WERI-Rb-1 (cell line): ENCODE results near the gene SLC4A1AP.

Experiments
- DNase-seq: peaks from one replicate; pipeline ENCODE4 v3.0.0-alpha.2; 2020
- H3K27ac ChIP-seq: fragments of 250-450 bp; sonication (Bioruptor Pico); 2 replicates; pipeline ENCODE4 v1.5.1; 2020; ENCODE audit warnings: mild to moderate bottlenecking, moderate library complexity
- H3K27me3 ChIP-seq: fragments of 250-450 bp; sonication (Bioruptor Pico); 2 replicates; pipeline ENCODE4 v1.5.1; 2021; ENCODE audit warnings: mild to moderate bottlenecking, low read depth, moderate library complexity; ENCODE audit not compliant: insufficient read depth, severe bottlenecking
- H3K36me3 ChIP-seq: fragments of 250-450 bp; sonication (Bioruptor Pico); 2 replicates; pipeline ENCODE4 v1.5.1; 2020; ENCODE audit warnings: mild to moderate bottlenecking, moderate library complexity
- H3K4me3 ChIP-seq: 2 replicates; pipeline ENCODE4 v1.5.1; 2011; ENCODE audit warnings: low read depth, mild to moderate bottlenecking, control low read depth, low read length
- H3K9me3 ChIP-seq: fragments of 250-450 bp; sonication (Bioruptor Pico); 2 replicates; pipeline ENCODE4 v1.5.1; 2021; ENCODE audit warnings: mild to moderate bottlenecking, moderate library complexity; ENCODE audit not compliant: severe bottlenecking
- CTCF ChIP-seq: IDR thresholded peaks from 2 replicates; pipeline ENCODE4 v1.5.1; 2011; ENCODE audit warnings: low read depth, mild to moderate bottlenecking, control low read depth, inconsistent platforms, low read length

Gene SLC4A1AP

DNA sequence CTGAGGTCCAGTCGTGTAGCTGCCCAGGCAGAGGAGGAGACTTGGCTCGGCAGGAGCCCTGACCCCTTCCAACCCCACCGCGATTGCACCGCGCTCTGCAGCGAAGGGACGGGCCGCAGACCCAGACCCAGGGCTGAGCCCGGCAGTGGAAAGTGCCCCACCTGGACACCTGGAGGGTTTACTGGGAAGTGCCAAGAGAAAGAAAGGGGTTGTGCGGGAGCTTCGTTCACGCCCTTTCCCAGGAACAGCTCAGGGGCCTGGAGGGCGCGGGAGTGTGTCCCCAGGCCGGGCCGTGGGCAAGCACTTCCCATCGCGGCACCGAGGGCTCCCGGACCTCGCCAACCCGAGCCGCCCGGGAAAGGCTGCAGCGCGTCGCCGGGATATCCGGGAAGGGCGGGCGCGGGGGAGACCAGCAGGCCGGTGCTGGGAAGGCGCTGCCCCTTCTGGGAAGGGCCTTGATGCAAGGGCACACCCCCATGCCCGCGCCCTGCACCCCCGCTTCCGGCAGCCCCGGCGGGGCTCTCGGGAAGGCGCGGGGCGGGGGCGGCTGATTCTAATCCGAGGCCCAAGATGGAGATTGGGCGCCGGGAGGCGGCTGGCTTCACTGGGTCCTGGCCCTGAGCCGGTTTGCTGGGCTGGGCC lies 71.7 kb downstream of the SLC4A1AP start:
- no peaks in the 10 kb centered on the region for H3K27me3 ChIP-seq
- H3K36me3 ChIP-seq, result no peaks in the 10 kb centered on the region
- H3K4me3 ChIP-seq, result peak overlapping the region; percentile 44
- TF ChIP-seq CTCF, result no peak
- H3K9me3 ChIP-seq, result peaks cover 5% of the 10 kb centered on the region
- peak; percentile 71 for DNase-seq
- peak overlapping the region; percentile 38 for H3K27ac ChIP-seq

- Histone ChIP-seq H3K4me3 (peak overlapping the region; percentile 44; the same call in 1 of the 2 replicates), H3K27me3 (no peaks in the 10 kb centered on the region), H3K36me3 (no peaks in the 10 kb centered on the region), H3K9me3 (peaks cover 11% of the 10 kb centered on the region), H3K27ac (peak overlapping the region; percentile 38; the same call in 1 of the 2 replicates)
- no peak for DNase-seq
- TF ChIP-seq CTCF, result no peak
Observed at GRCh38 chr2:27736031-27736889, 72.6 kb downstream of the SLC4A1AP start.

DNA sequence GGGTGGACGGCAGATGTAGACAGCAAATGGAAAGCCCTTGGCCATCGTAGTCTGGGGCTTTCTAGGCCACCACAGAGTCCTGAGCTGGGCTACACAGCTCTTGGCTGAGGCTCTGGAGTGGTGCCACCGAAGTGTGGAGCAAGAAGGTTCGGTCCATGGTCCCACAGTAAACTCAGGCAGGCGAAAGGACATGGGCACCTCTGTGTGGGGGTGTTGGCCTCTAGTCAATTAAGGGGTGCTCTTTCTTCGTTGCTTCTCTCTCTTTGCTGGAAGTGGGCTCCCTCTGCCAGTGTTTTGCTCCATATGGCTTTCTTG lies 73.2 kb downstream of the SLC4A1AP start:
- H3K36me3 ChIP-seq, result no peaks in the 10 kb centered on the region
- no peak overlapping the region for H3K4me3 ChIP-seq
- H3K27me3 ChIP-seq, result no peaks in the 10 kb centered on the region
- H3K9me3 ChIP-seq, result peaks cover 11% of the 10 kb centered on the region
- no peak for DNase-seq
- H3K27ac ChIP-seq, result no peak overlapping the region
- no peak for TF ChIP-seq CTCF

- Histone ChIP-seq H3K27me3 (no peaks in the 10 kb centered on the region), H3K4me3 (no peak overlapping the region), H3K27ac (no peak overlapping the region), H3K36me3 (no peaks in the 10 kb centered on the region), H3K9me3 (peaks cover 11% of the 10 kb centered on the region)
- no peak for TF ChIP-seq CTCF
- no peak for DNase-seq
Observed at GRCh38 chr2:27737676-27738348, 74.1 kb downstream of the SLC4A1AP start.

GRCh38 chr2:27738349-27739057 lies 74.8 kb downstream of the SLC4A1AP start:
- H3K36me3 ChIP-seq, result no peaks in the 10 kb centered on the region
- no peaks in the 10 kb centered on the region for H3K27me3 ChIP-seq
- H3K4me3 ChIP-seq, result no peak overlapping the region
- peaks cover 11% of the 10 kb centered on the region for H3K9me3 ChIP-seq
- no peak for DNase-seq
- no peak for TF ChIP-seq CTCF
- H3K27ac ChIP-seq, result no peak overlapping the region
